ENCODE measurements around the gene TMEM18. TPM values are rescaled to one million over a fixed set of nuclear protein-coding genes. Genes with fewer than 3 reads are reported as not detected.

The TMEM18 gene
- total RNA-seq, 1 experiment from 2014 or later: 33.5 TPM

- DNase-seq (ENCODE audit: low read depth, low spot score) (no peak), ATAC-seq (no peak)
- Histone ChIP-seq H3K27me3 (ENCODE audit: insufficient read depth, low read length) (no peaks in the 10 kb centered on the region), H3K4me2 (ENCODE audit: low read length) (no peak overlapping the region), H3K9me2 (ENCODE audit: insufficient read depth) (no peaks in the 10 kb centered on the region), H4K20me1 (ENCODE audit: insufficient read depth) (no peaks in the 10 kb centered on the region), H3K36me3 (ENCODE audit: control insufficient read depth in 1 of 2, insufficient read depth in 2 of 2, low read length in 2 of 2) (no peaks in the 10 kb centered on the region), H3K9me3 (ENCODE audit: control insufficient read depth in 1 of 2, insufficient read depth in 1 of 2, low read depth in 1 of 2, low read length in 2 of 2) (peaks cover 0 to 5% of the 10 kb centered on the region in 2 experiments; a peak in 1 of 4 replicates), H3K79me2 (ENCODE audit: insufficient read depth, low read length) (no peaks in the 10 kb centered on the region), H3K4me3 (replicated peaks in 1 of 2; ENCODE audit: low read depth in 1 of 2, low read length in 2 of 2) (no peak overlapping the region), H3K27ac (ENCODE audit: low read depth, low read length) (no peak overlapping the region), H3K9ac (ENCODE audit: low read length) (no peak overlapping the region), H3K4me1 (ENCODE audit: control insufficient read depth in 1 of 2, insufficient read depth in 2 of 2, low read length in 2 of 2) (no peaks in the 10 kb centered on the region; a peak in 1 of 4 replicates), H2AFZ (ENCODE audit: low read depth, low read length, poor library complexity, severe bottlenecking) (no peak overlapping the region)
- no peak for TF ChIP-seq POLR2AphosphoS5 (IDR thresholded peaks at IDR 0.05; ENCODE audit: low read depth, low read length)
- no peak for TF ChIP-seq EGR1 (IDR thresholded peaks at IDR 0.05; ENCODE audit: low read depth)
- TF ChIP-seq ELF1 (IDR thresholded peaks at IDR 0.05; ENCODE audit: borderline replicate concordance, low read depth): no peak
- no peak for TF ChIP-seq FOSL1 (IDR thresholded peaks at IDR 0.05; ENCODE audit: low read depth)
- TF ChIP-seq SIN3A (IDR thresholded peaks at IDR 0.05; ENCODE audit: low read depth): no peak
- POLR2A ChIA-PET: no interaction called here
- RAD21 ChIA-PET (ENCODE audit: low non-redundant PET in 1 of 2, low total read pairs in 2 of 2, uncharacterized antibody in 2 of 2, unreplicated experiment in 2 of 2): no interaction called here
- CTCF ChIA-PET: no interaction called here
- intact Hi-C loops (cut with micrococcal nuclease): no loop called here
- no TSS peak for BruUV-seq (replicated peaks)
Observed at GRCh38 chr2:689237-689636, 12.0 kb upstream of the TMEM18 start.

- intact Hi-C loops (cut with micrococcal nuclease): no loop called here
- Histone ChIP-seq H4K20me1 (ENCODE audit: insufficient read depth) (no peaks in the 10 kb centered on the region), H3K9ac (ENCODE audit: low read length) (no peak overlapping the region), H3K4me2 (ENCODE audit: low read length) (no peak overlapping the region), H3K9me3 (ENCODE audit: control insufficient read depth in 1 of 2, insufficient read depth in 1 of 2, low read depth in 1 of 2, low read length in 2 of 2) (peaks cover 0 to 5% of the 10 kb centered on the region in 2 experiments; a peak in 1 of 4 replicates), H3K4me1 (ENCODE audit: control insufficient read depth in 1 of 2, insufficient read depth in 2 of 2, low read length in 2 of 2) (no peaks in the 10 kb centered on the region; a peak in 1 of 4 replicates), H3K4me3 (replicated peaks in 1 of 2; ENCODE audit: low read depth in 1 of 2, low read length in 2 of 2) (no peak overlapping the region), H2AFZ (ENCODE audit: low read depth, low read length, poor library complexity, severe bottlenecking) (no peak overlapping the region), H3K79me2 (ENCODE audit: insufficient read depth, low read length) (no peaks in the 10 kb centered on the region), H3K27ac (ENCODE audit: low read depth, low read length) (no peak overlapping the region), H3K36me3 (ENCODE audit: control insufficient read depth in 1 of 2, insufficient read depth in 2 of 2, low read length in 2 of 2) (no peaks in the 10 kb centered on the region), H3K27me3 (ENCODE audit: insufficient read depth, low read length) (no peaks in the 10 kb centered on the region), H3K9me2 (ENCODE audit: insufficient read depth) (no peaks in the 10 kb centered on the region)
- TF ChIP-seq JUND (IDR thresholded peaks at IDR 0.05) (no peak), CTCF (IDR thresholded peaks at IDR 0.05 in 2 of 3, conservative IDR thresholded peaks at IDR 0.05 in 1 of 3; ENCODE audit: borderline replicate concordance in 1 of 3, insufficient read depth in 1 of 3, low read depth in 2 of 3, low read length in 2 of 3) (no peak), ZFX (IDR thresholded peaks at IDR 0.05) (no peak), SP1 (IDR thresholded peaks at IDR 0.05; ENCODE audit: low read depth) (no peak), TCF7L2 (IDR thresholded peaks at IDR 0.05; ENCODE audit: borderline replicate concordance, extremely low read depth, insufficient read depth, insufficient read length) (no peak), ELF1 (IDR thresholded peaks at IDR 0.05; ENCODE audit: borderline replicate concordance, low read depth) (no peak), RAD21 (IDR thresholded peaks at IDR 0.05; ENCODE audit: low read depth) (no peak)
- CTCF ChIA-PET: no interaction called here
- BruUV-seq (replicated peaks): no TSS peak
- DNase-seq (ENCODE audit: low read depth, low spot score): no peak
- POLR2A ChIA-PET: no interaction called here
- ATAC-seq: no peak
- RAD21 ChIA-PET (ENCODE audit: low non-redundant PET in 1 of 2, low total read pairs in 2 of 2, uncharacterized antibody in 2 of 2, unreplicated experiment in 2 of 2): no interaction called here
Observed at GRCh38 chr2:688504-689076, 11.4 kb upstream of the TMEM18 start.

Measured in HCT116 (cell line).